NCI-H146 treated with DMSO at 0.1 percent for 48 hours (cell line): Measurements from ENCODE around the gene ABHD3.
"Not testable (repeated sequence)": the region's sequence is repeated elsewhere in the genome, so short reads cannot be mapped to it uniquely, and the experiment has no call there.

Experiments used
- DNase-seq: peaks from one replicate; lab custom pipeline; 2025; ENCODE audit not compliant: unreplicated experiment; lab: John Stamatoyannopoulos, UW

ABHD3 gene

DNA sequence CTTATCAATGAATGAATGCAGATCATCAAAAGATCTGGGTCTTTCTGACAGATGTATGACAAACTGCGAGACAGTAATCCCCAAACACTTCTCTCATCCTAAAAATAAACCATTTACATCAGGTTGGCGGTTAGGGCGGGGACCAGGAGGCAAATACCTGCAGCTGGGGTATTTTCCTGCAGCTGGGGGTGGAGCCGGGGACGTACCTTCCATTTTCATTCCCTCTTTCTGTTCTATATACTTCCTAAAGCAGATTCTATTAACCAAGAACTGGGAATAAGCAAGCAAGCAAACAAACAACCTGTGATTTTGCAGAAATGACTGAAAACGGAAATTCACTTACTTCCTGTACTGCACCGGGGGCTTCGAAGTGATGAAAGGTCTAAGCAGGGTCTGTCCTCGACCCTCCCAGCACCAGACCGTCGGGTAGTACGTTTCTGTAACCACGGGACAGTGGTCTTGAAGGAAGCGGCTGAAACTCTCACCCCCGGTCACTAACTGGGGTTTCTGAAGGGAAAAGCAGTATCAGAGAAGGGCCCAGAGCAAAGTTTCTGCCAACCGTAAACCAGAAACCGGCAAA is 1.2 kb downstream of the ABHD3 start:
- peak; percentile 68 for DNase-seq

DNA sequence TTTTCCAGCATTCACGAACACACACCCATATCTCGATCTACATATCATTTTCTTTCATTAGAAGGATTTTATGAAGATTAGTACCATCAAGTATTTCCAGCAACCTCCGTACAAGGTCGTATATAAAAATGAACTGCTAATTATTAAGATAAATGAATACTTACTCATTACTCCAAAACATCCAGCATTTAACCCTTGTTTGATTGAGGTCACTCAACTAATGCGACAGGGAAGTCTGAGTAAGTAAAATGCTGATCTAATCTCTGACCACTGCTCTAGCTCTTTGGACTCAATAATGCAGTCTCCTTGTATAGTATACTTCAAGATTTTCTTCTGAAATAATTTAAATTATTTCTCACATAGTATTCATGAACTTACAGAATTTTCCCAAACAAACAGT is 2.0 kb downstream of the ABHD3 start:
- no peak for DNase-seq

GRCh38 chr18:21701621-21702020 is 3.0 kb downstream of the ABHD3 start:
- no peak for DNase-seq

- DNase-seq, result no peak
Observed at GRCh38 chr18:21700528-21701075, 4.0 kb downstream of the ABHD3 start.

DNA sequence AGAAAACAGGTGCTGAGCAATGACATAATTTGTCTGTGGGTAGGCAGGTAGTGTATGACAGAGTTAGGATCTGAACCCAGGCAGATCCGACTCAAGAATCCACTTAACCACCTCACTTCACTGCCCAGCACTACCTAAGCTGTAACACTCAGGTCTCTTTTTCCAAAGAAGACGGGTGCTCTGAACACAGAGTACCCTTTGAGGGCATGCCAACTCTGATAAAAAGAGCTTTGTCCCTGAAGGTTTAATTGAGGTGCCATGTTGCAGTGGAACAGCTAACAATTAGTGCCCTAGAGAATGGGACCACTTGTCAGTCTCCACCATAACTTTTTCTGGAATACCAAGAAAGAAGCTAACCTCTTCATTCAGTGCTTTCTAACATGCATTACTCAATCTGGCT is 11.3 kb downstream of the ABHD3 start:
- no peak for DNase-seq

GRCh38 chr18:21689736-21690135 is 14.8 kb downstream of the ABHD3 start:
- DNase-seq, result no peak

GRCh38 chr18:21686282-21687105 is 18.1 kb downstream of the ABHD3 start:
- no peak for DNase-seq

- DNase-seq, result not testable (repeated sequence)
Observed at GRCh38 chr18:21685556-21685981, 19.0 kb downstream of the ABHD3 start.

GRCh38 chr18:21684731-21685130 is 19.8 kb downstream of the ABHD3 start:
- DNase-seq, result no peak

- DNase-seq, result no peak
Observed at GRCh38 chr18:21682371-21683051, 22.1 kb downstream of the ABHD3 start.

DNA sequence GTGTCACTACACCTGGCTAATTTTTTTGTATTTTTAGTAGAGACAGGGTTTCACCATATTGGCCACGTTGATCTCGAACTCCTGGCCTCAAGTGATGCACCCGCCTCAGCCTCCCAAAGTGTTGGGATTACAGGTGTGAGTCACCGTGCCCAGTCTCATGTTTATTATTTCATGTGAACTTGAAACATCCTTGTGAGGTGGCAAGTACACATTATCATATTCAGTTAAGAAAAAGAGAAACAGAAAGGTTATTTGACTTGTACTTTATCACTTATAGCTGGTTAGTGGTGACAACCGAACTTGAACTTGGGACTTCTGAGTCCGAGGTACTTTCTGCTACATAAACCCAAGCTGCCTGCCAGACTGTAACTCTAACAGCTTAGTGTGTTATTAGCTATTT is 24.4 kb downstream of the ABHD3 start:
- no peak for DNase-seq

DNA sequence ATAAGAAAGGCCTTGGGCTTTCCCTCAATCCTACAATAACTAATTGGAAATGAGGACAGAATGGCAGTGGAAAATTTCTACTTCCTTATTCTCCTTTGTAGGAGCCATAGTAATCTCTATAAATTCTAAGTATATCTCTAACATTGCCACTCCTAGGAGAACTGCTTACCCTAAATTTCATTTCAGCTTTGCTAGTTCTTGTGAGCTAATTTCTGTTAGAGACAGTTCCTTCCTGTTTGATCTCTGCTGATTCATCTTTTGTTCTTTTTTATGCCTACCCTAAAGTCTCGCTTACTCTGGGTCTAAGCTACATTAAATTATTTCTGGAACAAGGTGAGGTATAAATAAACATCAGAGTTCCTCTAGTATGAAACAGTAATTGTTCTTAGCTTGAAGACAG is 25.7 kb downstream of the ABHD3 start:
- no peak for DNase-seq

DNA sequence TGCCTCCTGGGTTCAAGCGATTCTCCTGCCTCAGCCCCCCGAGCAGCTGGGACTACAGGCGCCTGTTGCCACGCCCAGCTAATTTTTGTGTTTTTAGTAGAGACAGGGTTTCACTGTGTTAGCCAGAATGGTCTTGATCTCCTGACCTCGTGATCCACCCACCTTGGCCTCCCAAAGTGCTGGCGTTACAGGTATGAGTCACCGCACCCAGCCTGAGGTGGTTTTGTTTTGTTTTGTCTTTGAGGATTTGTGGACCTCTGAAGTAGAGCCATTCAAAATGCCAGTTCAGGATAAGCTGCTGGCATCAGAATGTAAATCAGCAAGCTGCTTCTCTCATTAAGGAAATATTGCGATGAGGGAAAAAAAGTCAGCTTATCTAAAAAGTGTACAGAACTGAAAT is 29.2 kb downstream of the ABHD3 start:
- DNase-seq, result not testable (repeated sequence)

DNA sequence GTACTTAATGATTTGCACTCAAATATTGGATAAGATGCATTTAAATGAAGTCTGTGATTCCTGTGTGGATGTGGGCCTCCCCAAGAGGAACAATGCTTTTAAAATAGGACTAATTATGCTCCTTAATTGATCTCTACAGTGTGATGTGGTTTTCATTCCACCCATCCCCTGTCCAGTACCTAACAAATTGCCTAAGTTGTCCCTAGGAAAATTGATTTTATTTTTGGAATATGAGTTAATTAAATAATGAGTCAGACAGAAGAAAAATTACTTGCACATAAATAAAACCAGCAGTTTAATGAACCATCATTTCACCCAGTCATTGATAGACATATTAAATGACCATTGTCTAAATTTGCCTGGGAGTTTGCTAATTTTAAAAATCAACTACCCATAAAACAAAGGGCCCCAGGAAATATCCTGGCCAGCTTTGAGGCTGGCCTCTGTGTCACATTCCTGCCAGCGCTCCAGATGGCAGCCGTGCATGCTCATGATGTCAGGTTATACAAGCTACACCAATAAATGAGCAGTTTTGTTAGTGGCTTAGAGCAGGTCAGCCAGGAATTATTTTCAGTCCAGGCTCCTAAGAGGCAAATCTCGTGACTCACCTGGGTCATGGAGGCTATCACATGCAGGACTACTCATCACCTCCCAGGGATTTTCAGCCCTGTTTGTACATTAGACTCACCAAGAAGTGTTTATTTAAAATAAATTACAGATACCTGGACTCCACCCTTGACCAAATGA is 31.9 kb downstream of the ABHD3 start:
- peak; percentile 48 for DNase-seq

- no peak for DNase-seq
Observed at GRCh38 chr18:21669736-21670285, 34.8 kb downstream of the ABHD3 start.

DNA sequence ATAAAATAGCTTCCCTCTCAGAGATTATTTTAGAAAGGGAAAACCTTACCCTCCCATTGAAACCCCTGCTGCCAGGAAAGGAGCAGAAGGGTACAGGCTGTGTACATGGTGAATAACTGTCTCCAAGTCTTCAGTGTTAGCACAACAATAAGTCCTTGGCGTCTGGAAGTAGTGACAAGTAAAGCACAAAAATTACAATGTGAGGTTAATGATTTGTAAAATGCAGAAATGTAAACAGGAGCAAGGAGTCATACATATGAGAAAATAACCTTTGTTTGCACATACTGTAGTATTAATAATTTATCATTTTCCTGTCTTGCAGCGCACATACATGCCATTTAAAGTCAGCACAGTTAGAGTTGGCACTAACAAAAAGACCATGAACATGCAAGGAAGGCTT is 40.5 kb downstream of the ABHD3 start:
- DNase-seq, result no peak

DNA sequence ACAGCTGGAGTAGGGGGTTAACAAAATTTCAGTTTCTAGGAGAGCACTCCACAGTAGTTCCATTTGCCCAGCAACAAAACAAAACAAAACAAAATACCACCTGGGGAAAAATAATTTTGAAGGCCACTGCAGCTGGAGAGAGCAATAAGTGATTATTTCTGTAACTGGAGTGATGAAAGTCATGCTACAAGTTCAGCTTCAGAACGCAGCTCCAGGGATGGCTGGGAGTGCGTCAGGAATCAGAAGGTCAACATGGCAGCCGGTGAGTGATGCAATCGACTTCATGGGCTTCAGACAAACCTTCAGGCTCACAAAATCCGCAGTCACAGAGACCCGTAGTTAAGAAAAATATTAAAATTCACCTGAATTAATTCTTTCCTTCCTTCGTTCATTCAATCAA is 41.0 kb downstream of the ABHD3 start:
- DNase-seq, result no peak

- no peak for DNase-seq
Observed at GRCh38 chr18:21662581-21662980, 42.0 kb downstream of the ABHD3 start.

- DNase-seq, result no peak
Observed at GRCh38 chr18:21660078-21660477, 44.5 kb downstream of the ABHD3 start.

- DNase-seq, result no peak
Observed at GRCh38 chr18:21656402-21656801, 48.2 kb downstream of the ABHD3 start.

DNA sequence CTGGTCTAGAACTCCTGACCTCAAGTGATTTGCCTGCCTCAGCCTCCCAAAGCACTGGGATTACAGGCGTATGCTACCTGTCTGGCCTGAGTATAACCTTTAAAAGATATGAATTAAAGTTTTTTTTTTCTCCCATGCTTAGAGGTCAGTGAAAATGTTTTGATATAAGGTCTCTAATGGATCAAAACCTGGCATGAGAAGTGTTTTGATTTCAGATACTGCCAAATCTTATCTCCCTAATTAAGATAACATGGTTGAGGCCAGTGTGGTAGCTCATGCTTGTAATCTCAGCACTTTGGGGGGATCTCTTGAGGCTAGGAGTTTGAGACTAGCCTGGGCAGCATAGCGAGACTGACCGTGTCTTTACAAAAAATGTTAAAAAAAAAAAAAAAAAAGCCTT is 51.2 kb downstream of the ABHD3 start:
- no peak for DNase-seq
